GM18858 (cell line): ENCODE data around the gene BCAS1.

Experiments used
- ATAC-seq: cut with Tn5 transposase; IDR thresholded peaks from one replicate; pipeline ENCODE4 v1.9.1; 2021; ENCODE audit not compliant: unreplicated experiment

BCAS1 gene

GRCh38 chr20:54056762-54057639 is 13.4 kb downstream of the BCAS1 start:
- ATAC-seq = no peak

- no peak for ATAC-seq
These were observed 15.9 kb downstream of the BCAS1 start for GRCh38 chr20:54054516-54054915.

GRCh38 chr20:54051068-54051467 is 19.3 kb downstream of the BCAS1 start:
- ATAC-seq = no peak

- ATAC-seq = no peak
These were observed 21.4 kb downstream of the BCAS1 start for GRCh38 chr20:54048891-54049545.

- ATAC-seq = no peak
These were observed 21.9 kb downstream of the BCAS1 start for GRCh38 chr20:54048481-54048880.

- ATAC-seq = no peak
These were observed 22.7 kb downstream of the BCAS1 start for GRCh38 chr20:54047720-54048119.

- no peak for ATAC-seq
These were observed 23.3 kb downstream of the BCAS1 start for GRCh38 chr20:54047048-54047447.

- peak; percentile 78 for ATAC-seq
These were observed 26.2 kb downstream of the BCAS1 start for GRCh38 chr20:54044156-54044555.

GRCh38 chr20:54043076-54043967 is 27.1 kb downstream of the BCAS1 start:
- no peak for ATAC-seq

GRCh38 chr20:54042021-54042420 is 28.4 kb downstream of the BCAS1 start:
- no peak for ATAC-seq

- ATAC-seq = no peak
These were observed 29.1 kb downstream of the BCAS1 start for GRCh38 chr20:54041336-54041735.

- no peak for ATAC-seq
These were observed 29.9 kb downstream of the BCAS1 start for GRCh38 chr20:54040531-54040930.

- ATAC-seq = no peak
These were observed 31.4 kb downstream of the BCAS1 start for GRCh38 chr20:54038961-54039360.

GRCh38 chr20:54037525-54037924 is 32.9 kb downstream of the BCAS1 start:
- no peak for ATAC-seq

GRCh38 chr20:54029643-54030042 is 40.8 kb downstream of the BCAS1 start:
- no peak for ATAC-seq

- ATAC-seq = no peak
These were observed 41.2 kb downstream of the BCAS1 start for GRCh38 chr20:54029176-54029575.

GRCh38 chr20:54028276-54029011 is 42.0 kb downstream of the BCAS1 start:
- no peak for ATAC-seq

- ATAC-seq = no peak
These were observed 42.7 kb downstream of the BCAS1 start for GRCh38 chr20:54027704-54028103.

GRCh38 chr20:54026295-54027064 is 43.9 kb downstream of the BCAS1 start:
- ATAC-seq = no peak

- no peak for ATAC-seq
These were observed 45.1 kb downstream of the BCAS1 start for GRCh38 chr20:54025251-54025771.
